ENCODE results near the gene NT5C1A. TPM values are rescaled to one million over a fixed set of nuclear protein-coding genes. Genes with fewer than 3 reads are reported as not detected.

Gene NT5C1A
- total and polyA plus RNA-seq, 5 donors from 2014 or later, result 0.37 to 0.47 TPM; not detected in 3

GRCh38 chr1:39694026-39694425, 22.1 kb upstream of the NT5C1A start:
- no peak overlapping the region for H3K27ac ChIP-seq (ENCODE audit: insufficient read depth, low read length, poor library complexity, severe bottlenecking)
- no peak overlapping the region for H3K4me3 ChIP-seq (ENCODE audit: low read depth, low read length)
- H3K4me1 ChIP-seq (ENCODE audit: control insufficient read depth, insufficient read depth, low read length, poor library complexity, severe bottlenecking), result peaks cover 37% of the 10 kb centered on the region
- H3K27me3 Mint-ChIP-seq, result peaks cover 38% of the 10 kb centered on the region
- H3K27me3 ChIP-seq (ENCODE audit: control insufficient read depth, insufficient read depth, low read length), result peaks cover 5% of the 10 kb centered on the region
- DNase-seq (no peak), ATAC-seq (ENCODE audit: low read depth in 2 of 2) (no peak)
- no peaks in the 10 kb centered on the region for H3K9me3 Mint-ChIP-seq
- H3K36me3 Mint-ChIP-seq, result no peaks in the 10 kb centered on the region
- H3K9me3 ChIP-seq (ENCODE audit: control insufficient read depth in 2 of 2, low read length in 2 of 2), result no peaks in the 10 kb centered on the region
- H3K4me3 Mint-ChIP-seq, result peak overlapping the region; percentile 3 to 75 (median 33)
- peak overlapping the region in 2 of 3 donors; percentile 31 to 52 for H3K27ac Mint-ChIP-seq
- peaks cover 5 to 35% (median 23%) of the 10 kb centered on the region in 4 donors for H3K4me1 Mint-ChIP-seq
- no peaks in the 10 kb centered on the region for H3K36me3 ChIP-seq (ENCODE audit: control insufficient read depth, insufficient read depth, low read length)

DNA sequence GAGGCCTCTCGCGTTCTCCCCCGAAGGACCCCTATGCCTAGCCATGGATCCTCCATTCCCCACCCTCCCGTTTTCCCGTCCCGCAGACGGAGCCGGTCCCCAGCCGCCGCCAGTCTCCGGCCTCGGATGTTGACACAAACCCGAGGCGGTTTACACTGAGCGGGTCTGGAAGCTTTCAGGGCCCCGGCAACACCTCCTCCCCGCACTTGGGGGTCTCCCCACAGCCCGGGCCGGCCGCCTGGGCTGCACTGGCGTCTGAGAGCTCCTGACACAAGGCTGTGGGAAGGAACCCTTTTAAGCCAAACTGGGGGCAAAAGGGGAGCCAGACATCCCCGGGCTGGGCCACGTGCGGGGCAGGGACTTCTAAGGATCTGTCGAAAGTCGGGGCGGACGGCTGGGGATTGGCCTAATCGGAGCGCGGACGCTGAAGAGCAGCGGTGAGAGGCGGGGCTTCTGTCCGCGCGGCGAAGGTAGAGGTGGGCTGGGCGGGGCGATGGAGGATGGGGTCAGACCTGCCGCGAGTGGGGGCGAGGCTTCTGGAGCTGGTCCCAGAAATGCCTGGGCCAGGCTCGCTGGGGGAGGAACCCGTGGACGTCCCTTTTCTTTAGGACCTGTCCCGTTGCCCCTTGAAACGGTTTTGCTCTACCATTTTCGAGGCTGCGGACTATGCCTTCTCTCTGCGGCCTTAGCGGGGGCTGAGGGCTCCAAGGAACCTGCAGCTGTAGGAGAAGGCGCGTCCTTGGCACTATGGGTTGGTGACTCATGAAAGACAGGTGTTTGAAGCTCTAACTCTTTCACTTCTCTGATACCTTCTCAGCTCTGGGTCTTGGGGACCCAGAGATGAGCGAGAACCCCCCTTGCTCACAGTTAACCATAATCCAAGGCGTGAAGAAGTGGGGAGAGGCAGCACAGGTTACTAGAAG, 20.5 kb upstream of the NT5C1A start:
- Histone ChIP-seq H3K27ac (ENCODE audit: insufficient read depth, low read length, poor library complexity, severe bottlenecking) (peak overlapping the region; percentile 78), H3K27me3 (ENCODE audit: control insufficient read depth, insufficient read depth, low read length) (peaks cover 5% of the 10 kb centered on the region), H3K4me3 (ENCODE audit: low read depth, low read length) (peak overlapping the region; percentile 37), H3K36me3 (ENCODE audit: control insufficient read depth, insufficient read depth, low read length) (no peaks in the 10 kb centered on the region), H3K9me3 (ENCODE audit: control insufficient read depth in 2 of 2, low read length in 2 of 2) (no peaks in the 10 kb centered on the region), H3K4me1 (ENCODE audit: control insufficient read depth, insufficient read depth, low read length, poor library complexity, severe bottlenecking) (peaks cover 39% of the 10 kb centered on the region)
- H3K36me3 Mint-ChIP-seq, result peaks cover 2% of the 10 kb centered on the region
- peak overlapping the region; percentile 86 to 97 (median 90) for H3K4me3 Mint-ChIP-seq
- peak overlapping the region; percentile 83 to 90 (median 86) for H3K27ac Mint-ChIP-seq
- DNase-seq, result peak in 2 of 3 donors; percentile 21 to 22
- H3K4me1 Mint-ChIP-seq, result peaks cover 5 to 49% (median 30%) of the 10 kb centered on the region in 4 donors
- no peak for ATAC-seq (ENCODE audit: low read depth in 2 of 2)
- peaks cover 31% of the 10 kb centered on the region for H3K27me3 Mint-ChIP-seq
- H3K9me3 Mint-ChIP-seq, result no peaks in the 10 kb centered on the region

- H3K4me1 Mint-ChIP-seq, result peaks cover 5 to 52% (median 30%) of the 10 kb centered on the region in 4 donors
- ATAC-seq (ENCODE audit: low read depth in 2 of 2) (peak; percentile 89 to 93), DNase-seq (peak; percentile 78 to 94 (median 88))
- Histone ChIP-seq H3K27me3 (ENCODE audit: control insufficient read depth, insufficient read depth, low read length) (peaks cover 5% of the 10 kb centered on the region), H3K27ac (ENCODE audit: insufficient read depth, low read length, poor library complexity, severe bottlenecking) (peak within 1 kb of the TSS; percentile 78), H3K4me3 (ENCODE audit: low read depth, low read length) (peak within 1 kb of the TSS; percentile 61), H3K36me3 (ENCODE audit: control insufficient read depth, insufficient read depth, low read length) (no peaks in the 10 kb centered on the region), H3K4me1 (ENCODE audit: control insufficient read depth, insufficient read depth, low read length, poor library complexity, severe bottlenecking) (peaks cover 39% of the 10 kb centered on the region), H3K9me3 (ENCODE audit: control insufficient read depth in 2 of 2, low read length in 2 of 2) (no peaks in the 10 kb centered on the region)
- no peaks in the 10 kb centered on the region for H3K9me3 Mint-ChIP-seq
- peaks cover 26% of the 10 kb centered on the region for H3K27me3 Mint-ChIP-seq
- H3K4me3 Mint-ChIP-seq, result peak within 1 kb of the TSS; percentile 86 to 97 (median 90)
- peaks cover 4% of the 10 kb centered on the region for H3K36me3 Mint-ChIP-seq
- H3K27ac Mint-ChIP-seq, result peak within 1 kb of the TSS; percentile 86 to 95 (median 90)
Observed at GRCh38 chr1:39691383-39692151, 19.7 kb upstream of the NT5C1A start, which contains the start of gene HPCAL4. TSS of gene HPCAL4 (minus strand) at chr1:39691433. CDS start at chr1:39684603, 6,830 bp downstream.

GRCh38 chr1:39690794-39691382, 19.0 kb upstream of the NT5C1A start:
- Mint-ChIP-seq H3K27ac (peak overlapping the region; percentile 86 to 95 (median 90)), H3K4me3 (peak overlapping the region; percentile 86 to 97 (median 90)), H3K36me3 (peaks cover 8% of the 10 kb centered on the region), H3K9me3 (peaks cover 0 to 1% (median 0%) of the 10 kb centered on the region in 7 donors), H3K27me3 (peaks cover 23% of the 10 kb centered on the region), H3K4me1 (peaks cover 5 to 57% (median 30%) of the 10 kb centered on the region in 4 donors)
- DNase-seq (no peak), ATAC-seq (ENCODE audit: low read depth in 2 of 2) (no peak)
- H3K9me3 ChIP-seq (ENCODE audit: control insufficient read depth in 2 of 2, low read length in 2 of 2), result no peaks in the 10 kb centered on the region
- H3K27me3 ChIP-seq (ENCODE audit: control insufficient read depth, insufficient read depth, low read length), result peaks cover 5% of the 10 kb centered on the region
- H3K27ac ChIP-seq (ENCODE audit: insufficient read depth, low read length, poor library complexity, severe bottlenecking), result peak overlapping the region; percentile 78
- peak overlapping the region; percentile 61 for H3K4me3 ChIP-seq (ENCODE audit: low read depth, low read length)
- H3K4me1 ChIP-seq (ENCODE audit: control insufficient read depth, insufficient read depth, low read length, poor library complexity, severe bottlenecking), result peaks cover 39% of the 10 kb centered on the region
- H3K36me3 ChIP-seq (ENCODE audit: control insufficient read depth, insufficient read depth, low read length), result no peaks in the 10 kb centered on the region

DNA sequence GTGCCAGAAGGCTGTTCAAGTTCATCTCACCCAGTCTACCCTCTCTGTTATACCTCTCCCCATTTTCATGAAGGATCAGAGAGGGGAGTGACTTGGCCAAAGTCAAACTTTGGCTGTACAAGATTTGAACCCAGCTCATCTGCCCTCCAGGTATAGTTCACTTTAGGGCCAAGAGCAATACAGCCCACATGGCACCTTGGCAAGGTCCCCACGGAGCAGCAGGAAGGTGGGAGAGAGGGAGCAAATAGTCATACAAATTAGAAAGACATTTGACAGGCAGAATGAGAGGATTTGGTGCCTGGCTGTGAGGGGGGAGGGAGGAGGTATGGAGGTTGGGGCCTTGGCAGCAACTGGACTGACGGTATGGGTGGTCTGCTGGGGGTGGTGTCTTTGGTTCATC, 18.3 kb upstream of the NT5C1A start:
- Histone ChIP-seq H3K9me3 (ENCODE audit: control insufficient read depth in 2 of 2, low read length in 2 of 2) (no peaks in the 10 kb centered on the region), H3K27ac (ENCODE audit: insufficient read depth, low read length, poor library complexity, severe bottlenecking) (no peak overlapping the region), H3K27me3 (ENCODE audit: control insufficient read depth, insufficient read depth, low read length) (peaks cover 5% of the 10 kb centered on the region), H3K36me3 (ENCODE audit: control insufficient read depth, insufficient read depth, low read length) (no peaks in the 10 kb centered on the region), H3K4me1 (ENCODE audit: control insufficient read depth, insufficient read depth, low read length, poor library complexity, severe bottlenecking) (peaks cover 39% of the 10 kb centered on the region), H3K4me3 (ENCODE audit: low read depth, low read length) (peak overlapping the region; percentile 48)
- peaks cover 0 to 1% (median 0%) of the 10 kb centered on the region in 7 donors for H3K9me3 Mint-ChIP-seq
- peak overlapping the region; percentile 86 to 96 (median 90) for H3K4me3 Mint-ChIP-seq
- H3K4me1 Mint-ChIP-seq, result peaks cover 5 to 57% (median 30%) of the 10 kb centered on the region in 4 donors
- ATAC-seq (ENCODE audit: low read depth in 2 of 2), result no peak
- H3K27ac Mint-ChIP-seq, result peak overlapping the region in 2 of 3 donors; percentile 90 to 95
- DNase-seq, result no peak
- peaks cover 8% of the 10 kb centered on the region for H3K36me3 Mint-ChIP-seq
- H3K27me3 Mint-ChIP-seq, result peaks cover 20% of the 10 kb centered on the region

- peaks cover 8% of the 10 kb centered on the region for H3K36me3 Mint-ChIP-seq
- DNase-seq (no peak), ATAC-seq (ENCODE audit: low read depth in 2 of 2) (no peak)
- H3K36me3 ChIP-seq (ENCODE audit: control insufficient read depth, insufficient read depth, low read length), result no peaks in the 10 kb centered on the region
- H3K9me3 Mint-ChIP-seq, result peaks cover 0 to 5% (median 0%) of the 10 kb centered on the region in 7 donors
- H3K9me3 ChIP-seq (ENCODE audit: control insufficient read depth in 2 of 2, low read length in 2 of 2), result no peaks in the 10 kb centered on the region
- H3K27me3 ChIP-seq (ENCODE audit: control insufficient read depth, insufficient read depth, low read length), result no peaks in the 10 kb centered on the region
- H3K27ac ChIP-seq (ENCODE audit: insufficient read depth, low read length, poor library complexity, severe bottlenecking), result no peak overlapping the region
- peak overlapping the region in 1 of 3 donors; percentile 90 for H3K27ac Mint-ChIP-seq
- H3K4me3 ChIP-seq (ENCODE audit: low read depth, low read length), result peak overlapping the region; percentile 32
- H3K4me1 ChIP-seq (ENCODE audit: control insufficient read depth, insufficient read depth, low read length, poor library complexity, severe bottlenecking), result peaks cover 39% of the 10 kb centered on the region
- peaks cover 17% of the 10 kb centered on the region for H3K27me3 Mint-ChIP-seq
- peaks cover 5 to 62% (median 34%) of the 10 kb centered on the region in 4 donors for H3K4me1 Mint-ChIP-seq
- H3K4me3 Mint-ChIP-seq, result peak overlapping the region; percentile 86 to 96 (median 90)
Observed at GRCh38 chr1:39689635-39690034, 17.7 kb upstream of the NT5C1A start.

DNA sequence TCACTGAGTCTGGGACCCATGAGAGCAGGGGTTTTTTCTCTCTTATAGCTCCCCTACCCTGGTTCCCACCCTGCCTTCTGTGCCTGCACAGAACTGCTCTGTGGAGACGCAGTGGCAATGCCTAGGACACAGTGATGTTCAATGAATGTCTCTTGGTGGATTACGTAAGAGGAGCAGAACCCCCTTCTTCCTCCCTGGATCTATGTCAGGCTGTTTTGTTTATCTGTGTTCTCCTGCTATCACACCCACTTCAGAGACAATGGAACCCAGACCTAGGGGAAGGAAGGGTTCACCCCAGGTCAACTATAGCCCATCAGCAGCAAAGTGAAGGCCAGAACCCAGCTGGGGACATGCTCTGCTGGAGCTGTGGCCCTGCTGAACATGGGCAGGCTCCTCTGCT, 17.3 kb upstream of the NT5C1A start:
- ATAC-seq (ENCODE audit: low read depth in 2 of 2), result no peak
- Mint-ChIP-seq H3K4me1 (peaks cover 5 to 67% (median 34%) of the 10 kb centered on the region in 4 donors), H3K27ac (peak overlapping the region in 1 of 3 donors; percentile 8)

More for the DNA sequence above, 17.3 kb upstream of the NT5C1A start:
- Histone ChIP-seq H3K9me3 (ENCODE audit: control insufficient read depth in 2 of 2, low read length in 2 of 2) (no peaks in the 10 kb centered on the region), H3K36me3 (ENCODE audit: control insufficient read depth, insufficient read depth, low read length) (no peaks in the 10 kb centered on the region), H3K27me3 (ENCODE audit: control insufficient read depth, insufficient read depth, low read length) (no peaks in the 10 kb centered on the region), H3K27ac (ENCODE audit: insufficient read depth, low read length, poor library complexity, severe bottlenecking) (no peak overlapping the region), H3K4me1 (ENCODE audit: control insufficient read depth, insufficient read depth, low read length, poor library complexity, severe bottlenecking) (peaks cover 42% of the 10 kb centered on the region), H3K4me3 (ENCODE audit: low read depth, low read length) (no peak overlapping the region)
- Mint-ChIP-seq H3K27me3 (peaks cover 17% of the 10 kb centered on the region), H3K9me3 (peaks cover 0 to 7% (median 0%) of the 10 kb centered on the region in 7 donors), H3K36me3 (peaks cover 8% of the 10 kb centered on the region), H3K4me3 (peak overlapping the region in 2 of 4 donors; percentile 49 to 86)
- DNase-seq, result no peak
